ENCODE data around the gene ITPR1. TPM values are rescaled to one million over a fixed set of nuclear protein-coding genes. Genes with fewer than 3 reads are reported as not detected.

Gene ITPR1
- total RNA-seq, 1 experiment from 2014 or later, result 11.3 TPM

DNA sequence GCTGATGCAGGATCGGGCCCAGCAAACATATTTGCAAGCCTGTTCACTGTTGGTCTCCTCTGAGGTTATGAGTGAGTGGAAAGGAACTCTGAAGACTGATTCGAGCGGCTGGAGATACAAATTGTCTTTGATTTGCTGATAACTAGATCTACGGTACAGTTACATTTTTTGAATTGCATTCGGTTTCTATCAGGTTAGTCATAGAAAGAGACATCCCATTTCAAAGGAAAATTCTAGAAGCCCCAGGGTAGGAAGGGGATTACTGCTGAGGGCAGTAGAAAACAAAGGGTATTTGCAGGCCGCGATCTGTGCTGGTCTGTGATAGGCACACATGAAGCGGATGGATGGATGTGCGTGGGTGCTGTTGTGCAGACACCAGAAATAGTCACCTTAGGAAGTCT, 228.4 kb downstream of the ITPR1 start:
- no peaks in the 10 kb centered on the region for H3K27me3 ChIP-seq (ENCODE audit: insufficient read depth, low read depth)
- no peaks in the 10 kb centered on the region for H3K36me3 ChIP-seq (ENCODE audit: low read depth)
- ChIA-PET CTCF (interaction anchor here (0.6 to 1.7 kb wide), 6 partner anchors 10 to 336 kb away, joined by 3 to 16 read pairs (median 6); no protein-coding TSS in a partner anchor), POLR2A (ENCODE audit: unreplicated experiment) (interaction anchor here (0.6 to 1.5 kb wide), 4 partner anchors 10 to 258 kb away, joined by 5 to 13 read pairs (median 6); partner anchors contain the start of gene BHLHE40)
- H3F3A ChIP-seq (ENCODE audit: insufficient read depth, low read depth), result no peaks in the 10 kb centered on the region
- DNase-seq, result peak; percentile 25 to 62
- H3K9me2 ChIP-seq (ENCODE audit: insufficient read depth), result no peaks in the 10 kb centered on the region
- H3K79me2 ChIP-seq (ENCODE audit: low read depth), result no peaks in the 10 kb centered on the region
- BruUV-seq (replicated peaks), result no TSS peak
- intact Hi-C loops (cut with micrococcal nuclease; ENCODE audit: unreplicated experiment), result loop anchor here (1.0 to 5.0 kb wide), 3 partner anchors 110 to 305 kb away; no protein-coding TSS in a partner anchor
- no peak overlapping the region for H3K4me2 ChIP-seq
- no peak overlapping the region; the same call in 1 of the 2 replicates for H3K27ac ChIP-seq
- H4K20me1 ChIP-seq (ENCODE audit: insufficient read depth), result no peaks in the 10 kb centered on the region
- no peak for TF ChIP-seq EZH2 (IDR thresholded peaks at IDR 0.05; ENCODE audit: low read depth)
- TF ChIP-seq, protein P1, sequence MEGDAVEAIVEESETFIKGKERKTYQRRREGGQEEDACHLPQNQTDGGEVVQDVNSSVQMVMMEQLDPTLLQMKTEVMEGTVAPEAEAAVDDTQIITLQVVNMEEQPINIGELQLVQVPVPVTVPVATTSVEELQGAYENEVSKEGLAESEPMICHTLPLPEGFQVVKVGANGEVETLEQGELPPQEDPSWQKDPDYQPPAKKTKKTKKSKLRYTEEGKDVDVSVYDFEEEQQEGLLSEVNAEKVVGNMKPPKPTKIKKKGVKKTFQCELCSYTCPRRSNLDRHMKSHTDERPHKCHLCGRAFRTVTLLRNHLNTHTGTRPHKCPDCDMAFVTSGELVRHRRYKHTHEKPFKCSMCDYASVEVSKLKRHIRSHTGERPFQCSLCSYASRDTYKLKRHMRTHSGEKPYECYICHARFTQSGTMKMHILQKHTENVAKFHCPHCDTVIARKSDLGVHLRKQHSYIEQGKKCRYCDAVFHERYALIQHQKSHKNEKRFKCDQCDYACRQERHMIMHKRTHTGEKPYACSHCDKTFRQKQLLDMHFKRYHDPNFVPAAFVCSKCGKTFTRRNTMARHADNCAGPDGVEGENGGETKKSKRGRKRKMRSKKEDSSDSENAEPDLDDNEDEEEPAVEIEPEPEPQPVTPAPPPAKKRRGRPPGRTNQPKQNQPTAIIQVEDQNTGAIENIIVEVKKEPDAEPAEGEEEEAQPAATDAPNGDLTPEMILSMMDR (conservative IDR thresholded peaks at IDR 0.05), result no peak
- H3K4me1 ChIP-seq (replicated peaks; ENCODE audit: insufficient read depth), result no peaks in the 10 kb centered on the region
- no peaks in the 10 kb centered on the region for H3K9me3 ChIP-seq (ENCODE audit: insufficient read depth, low read depth)
- H2AFZ ChIP-seq, result no peak overlapping the region
- no peak overlapping the region for H3K4me3 ChIP-seq

DNA sequence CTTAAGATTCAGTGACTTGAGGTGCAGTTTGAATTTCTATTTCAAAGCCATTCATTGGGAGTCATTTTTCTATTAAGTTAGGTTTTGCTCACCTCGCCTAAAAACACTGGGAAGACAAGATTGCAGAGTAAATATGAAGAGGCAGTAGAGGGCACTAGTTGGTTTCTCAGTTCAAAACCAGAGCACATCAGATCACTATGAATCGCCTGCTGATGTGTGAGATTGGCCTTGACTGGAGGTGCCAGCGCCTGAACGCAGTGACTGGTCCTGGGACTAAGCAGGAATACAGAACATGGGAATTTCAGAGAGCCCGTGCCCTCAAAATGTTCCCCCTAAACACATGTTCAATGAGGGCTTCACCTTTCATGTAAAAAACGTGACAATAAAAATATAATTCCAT, 229.0 kb downstream of the ITPR1 start:
- Histone ChIP-seq H3K9me2 (ENCODE audit: insufficient read depth) (no peaks in the 10 kb centered on the region), H3K4me2 (no peak overlapping the region), H3F3A (ENCODE audit: insufficient read depth, low read depth) (no peaks in the 10 kb centered on the region), H3K36me3 (ENCODE audit: low read depth) (no peaks in the 10 kb centered on the region), H2AFZ (no peak overlapping the region), H3K9me3 (ENCODE audit: insufficient read depth, low read depth) (no peaks in the 10 kb centered on the region), H4K20me1 (ENCODE audit: insufficient read depth) (no peaks in the 10 kb centered on the region), H3K79me2 (ENCODE audit: low read depth) (no peaks in the 10 kb centered on the region), H3K4me3 (no peak overlapping the region), H3K27ac (no peak overlapping the region; the same call in 1 of the 2 replicates), H3K4me1 (replicated peaks; ENCODE audit: insufficient read depth) (no peaks in the 10 kb centered on the region), H3K27me3 (ENCODE audit: insufficient read depth, low read depth) (no peaks in the 10 kb centered on the region)
- intact Hi-C loops (cut with micrococcal nuclease; ENCODE audit: unreplicated experiment), result loop anchor here (1.0 to 5.0 kb wide), 3 partner anchors 15 to 165 kb away; no protein-coding TSS in a partner anchor
- POLR2A ChIA-PET (ENCODE audit: unreplicated experiment), result interaction anchor here (0.6 kb wide), 1 partner anchor 257 kb away, joined by 3 read pairs; no protein-coding TSS in a partner anchor
- TF ChIP-seq EZH2 (IDR thresholded peaks at IDR 0.05; ENCODE audit: low read depth), result no peak
- TF ChIP-seq, protein P1 (conservative IDR thresholded peaks at IDR 0.05), result peak; percentile 39; the same call in 1 of the 2 replicates
- peak in 1 of 2 experiments; percentile 25 for DNase-seq
- BruUV-seq (replicated peaks), result no TSS peak
- CTCF ChIA-PET, result no interaction called here

DNA sequence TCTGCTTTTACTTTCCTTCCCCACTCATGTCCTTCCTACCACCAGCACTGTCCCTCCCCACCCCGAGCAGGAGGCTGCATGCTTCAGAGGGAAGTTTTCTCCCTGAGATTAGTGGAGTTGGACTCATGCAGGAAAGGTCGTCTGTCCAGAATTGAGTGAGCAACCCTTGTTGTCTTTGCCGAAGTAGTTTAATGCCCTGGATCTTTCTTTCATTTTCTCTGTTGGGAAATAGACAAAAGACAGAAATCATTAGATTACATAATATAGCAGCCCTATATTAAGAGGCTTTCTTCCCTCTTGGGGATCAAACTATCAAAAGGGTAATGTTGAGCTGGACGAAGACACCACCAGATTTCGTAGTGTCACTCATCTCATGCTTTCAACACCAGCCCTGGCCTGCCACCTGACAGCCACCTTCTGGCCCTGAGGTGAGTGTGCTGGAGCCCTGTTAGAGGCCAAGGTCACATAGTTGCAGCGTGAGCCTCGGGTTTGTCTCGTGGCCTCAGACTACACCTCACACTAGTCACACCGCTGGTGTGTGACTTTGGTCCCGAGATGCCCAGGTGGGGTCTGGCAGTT, 231.0 kb downstream of the ITPR1 start:
- no peak for TF ChIP-seq EZH2 (IDR thresholded peaks at IDR 0.05; ENCODE audit: low read depth)
- TF ChIP-seq, protein P1 (conservative IDR thresholded peaks at IDR 0.05), result no peak
- H3F3A ChIP-seq (ENCODE audit: insufficient read depth, low read depth), result no peaks in the 10 kb centered on the region
- H4K20me1 ChIP-seq (ENCODE audit: insufficient read depth), result no peaks in the 10 kb centered on the region
- no peak overlapping the region for H3K4me2 ChIP-seq
- POLR2A ChIA-PET (ENCODE audit: unreplicated experiment), result no interaction called here
- DNase-seq, result no peak
- no peaks in the 10 kb centered on the region for H3K9me3 ChIP-seq (ENCODE audit: insufficient read depth, low read depth)
- no peak overlapping the region for H3K4me3 ChIP-seq
- H3K36me3 ChIP-seq (ENCODE audit: low read depth), result no peaks in the 10 kb centered on the region
- no peak overlapping the region for H2AFZ ChIP-seq
- no peaks in the 10 kb centered on the region for H3K9me2 ChIP-seq (ENCODE audit: insufficient read depth)
- intact Hi-C loops (cut with micrococcal nuclease; ENCODE audit: unreplicated experiment), result loop anchor here (5.0 kb wide), 1 partner anchor 163 kb away; no protein-coding TSS in a partner anchor
- CTCF ChIA-PET, result no interaction called here
- no peaks in the 10 kb centered on the region for H3K79me2 ChIP-seq (ENCODE audit: low read depth)
- no peaks in the 10 kb centered on the region for H3K4me1 ChIP-seq (replicated peaks; ENCODE audit: insufficient read depth)
- H3K27ac ChIP-seq, result no peak overlapping the region
- BruUV-seq (replicated peaks), result no TSS peak
- no peaks in the 10 kb centered on the region for H3K27me3 ChIP-seq (ENCODE audit: insufficient read depth, low read depth)

Measured in PC-9 (cell line).